DND-41 (cell line): ENCODE measurements around the gene SMARCAD1.
"Not testable (repeated sequence)": the region's sequence is repeated elsewhere in the genome, so short reads cannot be mapped to it uniquely, and the experiment has no call there.

Source experiments
- ATAC-seq: fragments of 200-7000 bp; cut with Tn5 transposase; 3 replicates; pipeline ENCODE4 v1.9.1; 2021; ENCODE audit warnings: low read depth; ENCODE audit not compliant: insufficient read depth
- DNase-seq: peaks from one replicate; pipeline ENCODE4 v3.0.0-alpha.2; 2020
- H2AFZ ChIP-seq: 2 replicates; pipeline ENCODE4 v1.6.0; 2012; ENCODE audit warnings: low read depth, low read length
- H3K27ac ChIP-seq: 2 replicates; pipeline ENCODE4 v1.5.1; 2012; ENCODE audit warnings: low read length, inconsistent platforms
- H3K27me3 ChIP-seq: fragments of 200-600 bp; sonication (generic); 2 replicates; pipeline ENCODE4 v1.6.0; 2012; ENCODE audit warnings: low read length, mild to moderate bottlenecking, inconsistent platforms; ENCODE audit not compliant: insufficient read depth, poor library complexity
- H3K36me3 ChIP-seq: 2 replicates; pipeline ENCODE4 v1.5.1; 2012; ENCODE audit warnings: low read length, inconsistent platforms; ENCODE audit not compliant: insufficient read depth
- H3K4me1 ChIP-seq: 2 replicates; pipeline ENCODE4 v1.5.1; 2012; ENCODE audit warnings: mild to moderate bottlenecking, low read length; ENCODE audit not compliant: insufficient read depth
- H3K4me2 ChIP-seq: 2 replicates; pipeline ENCODE4 v1.6.0; 2012; ENCODE audit warnings: mild to moderate bottlenecking, moderate library complexity, low read length, inconsistent platforms; ENCODE audit not compliant: insufficient read depth
- H3K4me3 ChIP-seq, 2 experiments: fragments of 200-600 bp in 1 of 2; shearing (Covaris generic) in 1 of 2; 2 replicates each; pipeline ENCODE4 v1.5.1; 2012 to 2016; ENCODE audit warnings: inconsistent platforms in 2 of 2, low read length in 2 of 2, mild to moderate bottlenecking in 2 of 2, low read depth in 1 of 2, moderate library complexity in 1 of 2
- H3K79me2 ChIP-seq: 2 replicates; pipeline ENCODE4 v1.6.0; 2012; ENCODE audit warnings: low read length, inconsistent platforms; ENCODE audit not compliant: insufficient read depth
- H3K9ac ChIP-seq: 2 replicates; pipeline ENCODE4 v1.6.0; 2012; ENCODE audit warnings: low read depth, mild to moderate bottlenecking, inconsistent platforms, low read length, moderate library complexity
- H3K9me3 ChIP-seq: 2 replicates; pipeline ENCODE4 v1.5.1; 2012; ENCODE audit warnings: low read length, moderate library complexity, mild to moderate bottlenecking, inconsistent platforms; ENCODE audit not compliant: insufficient read depth, severe bottlenecking
- H4K20me1 ChIP-seq: 2 replicates; pipeline ENCODE4 v1.6.0; 2012; ENCODE audit warnings: low read length; ENCODE audit not compliant: insufficient read depth
- EZH2 ChIP-seq: IDR thresholded peaks from 3 replicates; pipeline ENCODE4 v1.6.1; 2012; ENCODE audit warnings: borderline replicate concordance, low read depth, mild to moderate bottlenecking, moderate library complexity, low read length, inconsistent platforms; ENCODE audit not compliant: severe bottlenecking
- TF ChIP-seq, protein P1 (sequence below): IDR thresholded peaks from 2 replicates; pipeline ENCODE4 v1.5.1; 2012; ENCODE audit warnings: borderline replicate concordance, low read length, moderate library complexity, mild to moderate bottlenecking; ENCODE audit not compliant: poor library complexity, severe bottlenecking; ENCODE audit errors: extremely low read depth

The SMARCAD1 gene

DNA sequence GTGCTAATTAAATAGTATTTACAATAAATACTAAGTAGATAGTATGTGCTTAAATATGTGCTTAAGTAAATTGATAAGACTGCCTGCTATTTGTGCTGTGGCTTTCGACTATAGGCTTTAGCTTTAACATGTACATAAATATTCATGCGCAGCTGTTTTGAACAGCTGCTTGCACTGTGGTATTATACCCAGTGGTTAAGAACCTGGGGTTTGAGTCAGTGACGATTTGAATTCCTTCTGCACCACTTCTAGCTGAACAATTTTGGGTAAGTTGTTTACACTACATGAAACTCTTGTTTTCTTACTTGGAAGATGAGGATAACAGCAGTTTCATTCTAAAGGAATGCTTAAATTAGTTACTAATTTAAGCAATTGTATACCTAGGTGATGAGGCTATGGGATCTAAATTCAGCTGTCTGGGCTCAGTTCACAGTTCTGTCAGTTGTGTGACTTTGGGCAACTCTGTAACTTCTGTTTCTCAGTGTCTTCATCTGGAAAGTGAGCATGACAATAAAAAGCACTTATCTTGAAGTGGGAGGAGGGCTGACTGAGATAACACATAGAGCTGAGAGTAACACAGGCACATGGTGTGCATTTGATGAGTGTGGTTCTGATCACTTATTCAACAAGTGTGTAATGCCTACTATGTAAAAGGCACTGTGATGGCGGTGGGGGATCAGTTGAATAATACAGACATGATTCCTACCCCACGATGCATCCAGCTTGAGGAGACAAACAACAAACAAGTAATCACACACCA, 98.0 kb downstream of the SMARCAD1 start:
- H3K4me3 ChIP-seq: no peak overlapping the region
- TF ChIP-seq EZH2: no peak
- TF ChIP-seq, protein P1, sequence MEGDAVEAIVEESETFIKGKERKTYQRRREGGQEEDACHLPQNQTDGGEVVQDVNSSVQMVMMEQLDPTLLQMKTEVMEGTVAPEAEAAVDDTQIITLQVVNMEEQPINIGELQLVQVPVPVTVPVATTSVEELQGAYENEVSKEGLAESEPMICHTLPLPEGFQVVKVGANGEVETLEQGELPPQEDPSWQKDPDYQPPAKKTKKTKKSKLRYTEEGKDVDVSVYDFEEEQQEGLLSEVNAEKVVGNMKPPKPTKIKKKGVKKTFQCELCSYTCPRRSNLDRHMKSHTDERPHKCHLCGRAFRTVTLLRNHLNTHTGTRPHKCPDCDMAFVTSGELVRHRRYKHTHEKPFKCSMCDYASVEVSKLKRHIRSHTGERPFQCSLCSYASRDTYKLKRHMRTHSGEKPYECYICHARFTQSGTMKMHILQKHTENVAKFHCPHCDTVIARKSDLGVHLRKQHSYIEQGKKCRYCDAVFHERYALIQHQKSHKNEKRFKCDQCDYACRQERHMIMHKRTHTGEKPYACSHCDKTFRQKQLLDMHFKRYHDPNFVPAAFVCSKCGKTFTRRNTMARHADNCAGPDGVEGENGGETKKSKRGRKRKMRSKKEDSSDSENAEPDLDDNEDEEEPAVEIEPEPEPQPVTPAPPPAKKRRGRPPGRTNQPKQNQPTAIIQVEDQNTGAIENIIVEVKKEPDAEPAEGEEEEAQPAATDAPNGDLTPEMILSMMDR: no peak
- no peak for DNase-seq
- H3K27ac ChIP-seq: no peak overlapping the region
- no peak for ATAC-seq
- H3K9me3 ChIP-seq: no peaks in the 10 kb centered on the region
- no peak overlapping the region for H2AFZ ChIP-seq
- H3K36me3 ChIP-seq: no peaks in the 10 kb centered on the region
- H3K4me2 ChIP-seq: no peak overlapping the region
- no peak overlapping the region for H3K9ac ChIP-seq
- no peaks in the 10 kb centered on the region for H4K20me1 ChIP-seq
- no peaks in the 10 kb centered on the region for H3K27me3 ChIP-seq
- no peaks in the 10 kb centered on the region for H3K79me2 ChIP-seq
- H3K4me1 ChIP-seq: no peaks in the 10 kb centered on the region

DNA sequence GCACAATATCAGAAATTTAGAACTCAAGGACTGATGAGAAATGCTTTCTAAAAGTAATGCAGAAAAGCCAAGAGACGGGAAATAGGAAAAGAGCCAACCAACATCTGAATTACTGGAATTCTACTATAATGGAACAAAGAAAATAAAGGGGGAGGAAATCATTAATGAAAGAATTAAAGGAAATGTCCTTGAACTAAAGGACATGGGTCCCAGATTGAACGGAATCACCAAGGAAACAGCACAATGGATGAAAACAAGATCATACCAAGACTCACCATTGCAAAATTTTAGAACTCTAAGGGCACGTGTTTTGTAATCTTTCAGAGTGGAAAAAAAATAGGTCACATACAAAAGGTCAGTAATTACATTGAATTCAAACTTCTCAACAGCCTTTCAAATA, 99.0 kb downstream of the SMARCAD1 start:
- Histone ChIP-seq H3K36me3 (no peaks in the 10 kb centered on the region), H3K9ac (no peak overlapping the region), H3K4me2 (no peak overlapping the region), H3K4me3 (no peak overlapping the region), H3K27ac (no peak overlapping the region), H3K4me1 (no peaks in the 10 kb centered on the region), H4K20me1 (no peaks in the 10 kb centered on the region), H2AFZ (no peak overlapping the region), H3K9me3 (no peaks in the 10 kb centered on the region), H3K79me2 (no peaks in the 10 kb centered on the region), H3K27me3 (no peaks in the 10 kb centered on the region)
- ATAC-seq (no peak), DNase-seq (no peak)
- no peak for TF ChIP-seq EZH2
- TF ChIP-seq, protein P1: no peak

DNA sequence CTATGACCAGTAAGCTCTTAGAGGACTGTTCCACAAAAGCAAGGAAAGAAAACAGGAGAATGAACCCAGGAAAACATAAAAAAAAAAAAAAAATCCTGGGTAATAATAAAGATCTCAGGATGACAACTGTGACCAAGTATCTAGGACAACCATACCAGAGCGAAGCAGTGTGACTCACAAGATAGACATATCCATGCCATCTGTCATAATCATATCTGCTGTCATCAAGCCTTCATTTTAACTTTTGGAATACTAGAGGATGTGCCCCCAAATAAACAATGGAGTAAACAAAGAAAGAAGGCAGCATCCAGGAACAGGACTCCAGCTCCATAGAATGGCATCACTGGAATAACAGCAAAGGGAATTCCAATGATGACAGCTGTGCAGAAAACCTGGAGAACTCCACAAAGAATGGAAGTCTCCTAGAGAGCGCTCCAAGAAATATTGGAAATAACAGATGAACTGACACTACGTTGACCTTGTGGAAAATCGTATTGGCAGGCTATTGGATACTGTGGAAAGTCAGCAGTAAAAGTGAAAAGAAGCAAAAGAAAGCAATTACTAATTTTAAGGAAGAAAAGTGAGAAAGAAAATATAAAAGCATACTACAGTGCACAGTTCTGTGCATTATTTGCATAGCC, 99.7 kb downstream of the SMARCAD1 start:
- DNase-seq (no peak), ATAC-seq (no peak)
- TF ChIP-seq, protein P1: no peak
- no peak for TF ChIP-seq EZH2
- no peaks in the 10 kb centered on the region for H3K27me3 ChIP-seq
- no peak overlapping the region for H2AFZ ChIP-seq
- no peak overlapping the region for H3K4me3 ChIP-seq
- no peaks in the 10 kb centered on the region for H4K20me1 ChIP-seq
- no peaks in the 10 kb centered on the region for H3K36me3 ChIP-seq
- no peak overlapping the region for H3K9ac ChIP-seq
- no peaks in the 10 kb centered on the region for H3K9me3 ChIP-seq
- H3K27ac ChIP-seq: no peak overlapping the region
- no peaks in the 10 kb centered on the region for H3K4me1 ChIP-seq
- H3K79me2 ChIP-seq: no peaks in the 10 kb centered on the region
- no peak overlapping the region for H3K4me2 ChIP-seq

DNA sequence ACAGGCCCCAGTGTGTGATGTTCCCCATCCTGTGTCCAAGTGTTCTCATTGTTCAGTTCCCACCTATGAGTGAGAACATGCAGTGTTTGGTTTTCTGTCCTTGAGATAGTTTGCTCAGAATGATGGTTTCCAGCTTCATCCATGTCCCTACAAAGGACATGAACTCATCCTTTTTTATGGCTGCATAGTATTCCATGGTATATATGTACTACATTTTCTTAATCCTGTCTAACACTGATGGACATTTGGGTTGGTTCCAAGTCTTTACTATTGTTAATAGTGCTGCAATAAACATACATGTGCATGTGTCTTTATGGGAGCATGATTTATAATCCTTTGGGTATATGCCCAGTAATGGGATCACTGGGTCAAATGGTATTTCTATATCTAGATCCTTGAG, 112.3 kb downstream of the SMARCAD1 start:
- ATAC-seq: not testable (repeated sequence)

More for the DNA sequence above, 112.3 kb downstream of the SMARCAD1 start:
- H3K27me3 ChIP-seq, H3K4me2 ChIP-seq, H3K4me3 ChIP-seq, H4K20me1 ChIP-seq, H3K27ac ChIP-seq, DNase-seq, H3K9ac ChIP-seq, H3K36me3 ChIP-seq, H3K79me2 ChIP-seq, H2AFZ ChIP-seq, H3K9me3 ChIP-seq, H3K4me1 ChIP-seq: not testable (repeated sequence)
